ENCODE results near the gene KLF7.

DNA sequence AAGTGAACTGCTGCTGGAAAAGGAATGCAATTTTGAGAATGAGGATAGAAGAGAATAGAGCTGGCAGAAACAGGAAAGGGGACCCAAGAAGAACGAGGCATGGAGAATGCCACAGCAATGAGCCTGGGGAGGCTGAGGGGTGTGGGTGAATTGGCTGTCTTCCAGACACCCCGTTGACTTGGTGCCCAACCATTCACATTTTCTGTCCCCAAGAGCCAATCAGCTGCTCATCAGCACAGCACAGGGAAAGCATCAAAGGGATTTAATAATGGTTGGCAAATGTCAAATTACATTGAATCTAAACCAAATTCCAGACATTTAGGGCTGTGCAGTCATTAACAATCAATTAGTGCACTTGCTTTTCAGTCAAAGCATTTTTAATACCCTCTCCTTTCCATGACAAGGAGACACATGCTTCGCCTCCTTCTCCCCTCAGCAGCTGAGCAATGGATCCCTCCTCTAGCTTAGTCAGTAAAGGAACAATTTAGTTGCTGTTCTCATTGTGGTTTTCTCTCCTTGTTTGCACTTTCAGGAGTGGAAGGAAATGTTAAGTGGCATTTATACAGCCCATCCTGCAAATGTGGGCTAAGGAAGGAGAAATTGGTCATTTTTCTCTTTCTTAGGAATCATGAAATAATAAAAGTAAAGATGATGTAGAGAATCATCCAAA lies 98.8 kb downstream of the KLF7 start:
- TF ChIP-seq, protein P1, sequence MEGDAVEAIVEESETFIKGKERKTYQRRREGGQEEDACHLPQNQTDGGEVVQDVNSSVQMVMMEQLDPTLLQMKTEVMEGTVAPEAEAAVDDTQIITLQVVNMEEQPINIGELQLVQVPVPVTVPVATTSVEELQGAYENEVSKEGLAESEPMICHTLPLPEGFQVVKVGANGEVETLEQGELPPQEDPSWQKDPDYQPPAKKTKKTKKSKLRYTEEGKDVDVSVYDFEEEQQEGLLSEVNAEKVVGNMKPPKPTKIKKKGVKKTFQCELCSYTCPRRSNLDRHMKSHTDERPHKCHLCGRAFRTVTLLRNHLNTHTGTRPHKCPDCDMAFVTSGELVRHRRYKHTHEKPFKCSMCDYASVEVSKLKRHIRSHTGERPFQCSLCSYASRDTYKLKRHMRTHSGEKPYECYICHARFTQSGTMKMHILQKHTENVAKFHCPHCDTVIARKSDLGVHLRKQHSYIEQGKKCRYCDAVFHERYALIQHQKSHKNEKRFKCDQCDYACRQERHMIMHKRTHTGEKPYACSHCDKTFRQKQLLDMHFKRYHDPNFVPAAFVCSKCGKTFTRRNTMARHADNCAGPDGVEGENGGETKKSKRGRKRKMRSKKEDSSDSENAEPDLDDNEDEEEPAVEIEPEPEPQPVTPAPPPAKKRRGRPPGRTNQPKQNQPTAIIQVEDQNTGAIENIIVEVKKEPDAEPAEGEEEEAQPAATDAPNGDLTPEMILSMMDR (conservative IDR thresholded peaks at IDR 0.05; ENCODE audit: low read length), result no peak
- TF ChIP-seq EZH2phosphoT487 (IDR thresholded peaks at IDR 0.05; ENCODE audit: borderline replicate concordance, low read depth, low read length), result no peak
